Measurements from ENCODE around the gene RBM38. TPM values are rescaled to one million over a fixed set of nuclear protein-coding genes. Genes with fewer than 3 reads are reported as not detected.

The RBM38 gene
- polyA plus RNA-seq, 2 of the 4 experiments (the other 2 are of a cell fraction), result 6.6 to 14.2 TPM

DNA sequence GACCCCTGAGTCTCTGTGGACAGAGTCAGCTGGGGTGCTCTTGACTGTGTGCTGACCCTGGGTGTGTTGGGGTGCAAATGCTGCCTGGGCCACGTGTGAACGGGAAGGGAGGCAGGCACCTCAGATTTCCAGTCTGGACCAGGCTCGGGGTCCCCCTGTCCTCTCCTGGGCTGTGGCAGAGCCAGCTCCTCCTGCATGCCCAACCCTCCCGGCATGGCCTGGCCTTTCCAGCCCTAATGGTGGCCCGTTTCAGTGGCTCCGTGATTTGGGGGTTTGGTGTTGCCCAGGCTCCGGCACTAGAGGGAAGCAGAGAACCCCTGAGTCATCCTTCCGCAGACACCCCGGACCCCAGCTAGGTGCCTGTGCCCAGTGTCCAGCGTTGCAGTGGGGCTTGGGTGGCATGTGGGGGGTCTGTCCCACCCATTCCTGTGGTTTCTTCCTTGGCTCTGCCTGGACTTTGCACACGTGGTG, 9.1 kb downstream of the RBM38 start:
- Histone ChIP-seq H3K27ac (no peak overlapping the region), H3K4me2 (no peak overlapping the region), H3K9me3 (no peaks in the 10 kb centered on the region), H3K4me1 (no peaks in the 10 kb centered on the region; the same call in 2 of the 3 replicates), H3K4me3 (no peak overlapping the region)
- FAIRE-seq (no peak), DNase-seq (ENCODE audit: low read depth in 1 of 2, low spot score in 1 of 2) (no peak), ATAC-seq (no peak)
- ChIA-PET CTCF (no interaction called here), POLR2A (no interaction called here)
- no peak for TF ChIP-seq ZNF302 (CRISPR knock-in tag; IDR thresholded peaks at IDR 0.05)
- TF ChIP-seq JUN (IDR thresholded peaks at IDR 0.05), result no peak
- TF ChIP-seq NR3C1 (IDR thresholded peaks at IDR 0.05), result no peak
- no peak for TF ChIP-seq BHLHE40 (IDR thresholded peaks at IDR 0.05; ENCODE audit: low read depth, low read length)
- no peak for TF ChIP-seq FOXS1 (CRISPR knock-in tag; IDR thresholded peaks at IDR 0.05)
- TF ChIP-seq, protein P1, sequence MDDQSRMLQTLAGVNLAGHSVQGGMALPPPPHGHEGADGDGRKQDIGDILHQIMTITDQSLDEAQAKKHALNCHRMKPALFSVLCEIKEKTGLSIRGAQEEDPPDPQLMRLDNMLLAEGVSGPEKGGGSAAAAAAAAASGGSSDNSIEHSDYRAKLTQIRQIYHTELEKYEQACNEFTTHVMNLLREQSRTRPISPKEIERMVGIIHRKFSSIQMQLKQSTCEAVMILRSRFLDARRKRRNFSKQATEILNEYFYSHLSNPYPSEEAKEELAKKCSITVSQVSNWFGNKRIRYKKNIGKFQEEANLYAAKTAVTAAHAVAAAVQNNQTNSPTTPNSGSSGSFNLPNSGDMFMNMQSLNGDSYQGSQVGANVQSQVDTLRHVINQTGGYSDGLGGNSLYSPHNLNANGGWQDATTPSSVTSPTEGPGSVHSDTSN (IDR thresholded peaks at IDR 0.05), result no peak
- TF ChIP-seq HDAC2 (IDR thresholded peaks at IDR 0.05), result no peak
- no peak for TF ChIP-seq ESRRA (IDR thresholded peaks at IDR 0.05; ENCODE audit: borderline replicate concordance, low read length)
- no peak for TF ChIP-seq SREBF2 (IDR thresholded peaks at IDR 0.05)
- TF ChIP-seq NPAS2 (CRISPR knock-in tag; IDR thresholded peaks at IDR 0.05; ENCODE audit: borderline replicate concordance), result no peak
- no peak for TF ChIP-seq KDM5A (IDR thresholded peaks at IDR 0.05)
- TF ChIP-seq CTCF (IDR thresholded peaks at IDR 0.05), result no peak
- no peak for TF ChIP-seq EP300 (IDR thresholded peaks at IDR 0.05)
- no peak for TF ChIP-seq TFCP2L1 (CRISPR knock-in tag; IDR thresholded peaks at IDR 0.05)
- no peak for TF ChIP-seq RARB (CRISPR knock-in tag; IDR thresholded peaks at IDR 0.05)
- no peak for TF ChIP-seq ATOH8 (CRISPR knock-in tag; IDR thresholded peaks at IDR 0.05; ENCODE audit: low read depth)
- TF ChIP-seq FOSB (CRISPR knock-in tag; IDR thresholded peaks at IDR 0.05), result no peak
- TF ChIP-seq ZC3H11A (IDR thresholded peaks at IDR 0.05), result no peak
- no peak for TF ChIP-seq JUNB (IDR thresholded peaks at IDR 0.05)
- 81% methylated on average over 3 of the region's 11 CpGs for WGBS (ENCODE audit: missing lambda C conversion rate)

GRCh38 chr20:57400821-57401564, 9.8 kb downstream of the RBM38 start:
- H3K9me3 ChIP-seq, result no peaks in the 10 kb centered on the region
- no peak overlapping the region for H3K27ac ChIP-seq
- no peak overlapping the region for H3K4me3 ChIP-seq
- ChIA-PET CTCF (interaction anchor here (0.8 to 1.8 kb wide), 4 partner anchors 11 to 109 kb away, joined by 3 to 4 read pairs (median 4); no protein-coding TSS in a partner anchor), POLR2A (no interaction called here)
- no peak for FAIRE-seq
- no peaks in the 10 kb centered on the region for H3K4me1 ChIP-seq
- ATAC-seq, result no peak
- H3K4me2 ChIP-seq, result no peak overlapping the region
- 88% methylated on average over 15 of the region's 21 CpGs for WGBS (ENCODE audit: missing lambda C conversion rate)
- DNase-seq (ENCODE audit: low read depth in 1 of 2, low spot score in 1 of 2), result no peak
- TF ChIP-seq RNF2 (IDR thresholded peaks at IDR 0.05; ENCODE audit: borderline replicate concordance, low read depth) (no peak), NFE2L2 (conservative IDR thresholded peaks at IDR 0.05; ENCODE audit: low read length) (no peak), RFX5 (IDR thresholded peaks at IDR 0.05) (no peak), HEYL (CRISPR knock-in tag; IDR thresholded peaks at IDR 0.05) (no peak), PHF8 (IDR thresholded peaks at IDR 0.05; ENCODE audit: borderline replicate concordance, low read depth) (no peak), FOSB (CRISPR knock-in tag; IDR thresholded peaks at IDR 0.05) (no peak), RAD21 (conservative IDR thresholded peaks at IDR 0.05 in 1 of 2, IDR thresholded peaks at IDR 0.05 in 1 of 2) (no peak), HOXB5 (CRISPR knock-in tag; IDR thresholded peaks at IDR 0.05) (no peak), MYC (IDR thresholded peaks at IDR 0.05; ENCODE audit: borderline replicate concordance, low read length) (no peak), SMC3 (IDR thresholded peaks at IDR 0.05) (no peak), ZNF302 (CRISPR knock-in tag; IDR thresholded peaks at IDR 0.05) (no peak), CHD4 (IDR thresholded peaks at IDR 0.05; ENCODE audit: borderline replicate concordance) (no peak), ZSCAN20 (CRISPR knock-in tag; IDR thresholded peaks at IDR 0.05) (no peak), EHMT2 (IDR thresholded peaks at IDR 0.05; ENCODE audit: low read depth) (no peak)
- TF ChIP-seq, protein P2, sequence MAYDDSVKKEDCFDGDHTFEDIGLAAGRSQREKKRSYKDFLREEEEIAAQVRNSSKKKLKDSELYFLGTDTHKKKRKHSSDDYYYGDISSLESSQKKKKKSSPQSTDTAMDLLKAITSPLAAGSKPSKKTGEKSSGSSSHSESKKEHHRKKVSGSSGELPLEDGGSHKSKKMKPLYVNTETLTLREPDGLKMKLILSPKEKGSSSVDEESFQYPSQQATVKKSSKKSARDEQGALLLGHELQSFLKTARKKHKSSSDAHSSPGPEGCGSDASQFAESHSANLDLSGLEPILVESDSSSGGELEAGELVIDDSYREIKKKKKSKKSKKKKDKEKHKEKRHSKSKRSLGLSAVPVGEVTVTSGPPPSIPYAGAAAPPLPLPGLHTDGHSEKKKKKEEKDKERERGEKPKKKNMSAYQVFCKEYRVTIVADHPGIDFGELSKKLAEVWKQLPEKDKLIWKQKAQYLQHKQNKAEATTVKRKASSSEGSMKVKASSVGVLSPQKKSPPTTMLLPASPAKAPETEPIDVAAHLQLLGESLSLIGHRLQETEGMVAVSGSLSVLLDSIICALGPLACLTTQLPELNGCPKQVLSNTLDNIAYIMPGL (CRISPR knock-in tag; IDR thresholded peaks at IDR 0.05; ENCODE audit: borderline replicate concordance), result no peak
- TF ChIP-seq, protein P3, sequence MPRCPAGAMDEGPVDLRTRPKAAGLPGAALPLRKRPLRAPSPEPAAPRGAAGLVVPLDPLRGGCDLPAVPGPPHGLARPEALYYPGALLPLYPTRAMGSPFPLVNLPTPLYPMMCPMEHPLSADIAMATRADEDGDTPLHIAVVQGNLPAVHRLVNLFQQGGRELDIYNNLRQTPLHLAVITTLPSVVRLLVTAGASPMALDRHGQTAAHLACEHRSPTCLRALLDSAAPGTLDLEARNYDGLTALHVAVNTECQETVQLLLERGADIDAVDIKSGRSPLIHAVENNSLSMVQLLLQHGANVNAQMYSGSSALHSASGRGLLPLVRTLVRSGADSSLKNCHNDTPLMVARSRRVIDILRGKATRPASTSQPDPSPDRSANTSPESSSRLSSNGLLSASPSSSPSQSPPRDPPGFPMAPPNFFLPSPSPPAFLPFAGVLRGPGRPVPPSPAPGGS (IDR thresholded peaks at IDR 0.05), result no peak
